GM19467 (cell line): ENCODE measurements around the gene CBLN3.
"Not testable (repeated sequence)": the region's sequence is repeated elsewhere in the genome, so short reads cannot be mapped to it uniquely, and the experiment has no call there.

Source experiments
- ATAC-seq: cut with Tn5 transposase; IDR thresholded peaks from one replicate; pipeline ENCODE4 v1.9.1; 2021; ENCODE audit warnings: mild to moderate bottlenecking, moderate library complexity; ENCODE audit not compliant: unreplicated experiment

CBLN3 gene

DNA sequence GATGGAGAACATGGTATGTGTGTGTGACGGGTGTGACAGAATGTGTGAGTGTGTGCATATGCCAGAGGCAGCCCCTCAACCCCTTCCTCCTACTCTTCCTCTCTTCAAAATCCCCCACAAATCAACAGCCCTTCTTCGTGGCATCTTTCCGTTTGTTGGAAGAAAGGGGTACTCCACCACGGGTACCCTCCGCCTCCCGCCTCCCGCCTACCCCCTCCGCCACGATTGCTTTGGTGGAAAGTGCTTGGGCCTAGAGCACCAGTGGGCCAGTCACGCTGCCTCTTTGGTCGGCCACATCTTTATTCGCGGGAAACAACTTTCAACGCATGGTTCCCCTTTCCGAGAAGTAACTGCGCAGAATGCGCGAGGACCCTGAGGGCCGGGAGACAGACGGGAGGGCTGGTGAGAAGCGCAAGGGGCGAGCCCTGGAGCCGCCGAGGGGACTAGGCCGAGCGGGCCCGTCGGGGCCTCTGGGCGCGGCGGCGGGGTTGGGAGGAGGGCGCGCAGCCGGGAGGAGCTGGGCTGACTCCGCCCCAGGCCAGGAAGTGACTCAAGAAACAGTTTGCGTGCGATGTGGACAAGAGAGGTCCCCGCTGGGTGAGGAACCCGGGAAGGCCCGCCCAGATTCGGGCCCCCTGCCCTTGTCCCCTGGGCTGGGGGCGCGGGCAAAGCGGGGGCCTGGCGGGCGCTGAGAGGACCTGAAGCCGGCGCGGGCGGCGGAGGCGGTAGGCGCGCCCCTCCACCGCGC is at the start of gene CBLN3, which contains the start of gene KHNYN:
CBLN3 (minus strand) TSS at position 274 of the 748 bp plus-strand sequence. CDS start 614 bp downstream, outside the sequence.
KHNYN (plus strand) TSS at position 560 of the 748 bp plus-strand sequence. CDS start 777 bp downstream, outside the sequence.
- ATAC-seq, result peak; percentile 81

DNA sequence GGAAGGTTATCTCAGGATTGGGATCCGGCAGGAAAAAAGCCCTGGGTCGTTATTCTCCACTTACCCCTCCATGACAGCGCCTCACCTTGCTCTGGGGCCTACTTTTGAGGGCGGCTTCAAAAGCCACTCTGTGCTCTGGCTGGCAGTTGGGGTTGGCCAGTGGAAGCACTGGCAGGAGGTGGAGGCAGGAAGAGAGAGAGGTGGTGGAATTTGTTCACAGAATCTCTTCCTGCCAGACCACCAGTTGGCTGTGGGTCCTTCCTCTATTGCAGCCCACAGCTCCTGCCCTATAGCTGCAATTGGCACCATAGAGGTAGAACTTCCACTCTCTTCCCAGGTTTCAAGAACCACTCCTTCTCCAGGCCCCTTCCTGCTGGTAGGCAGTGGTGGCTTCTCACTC is 45.8 kb upstream of the CBLN3 start:
- no peak for ATAC-seq

- ATAC-seq, result no peak
Measured at GRCh38 chr14:24473211-24473610, 43.7 kb upstream of the CBLN3 start.

DNA sequence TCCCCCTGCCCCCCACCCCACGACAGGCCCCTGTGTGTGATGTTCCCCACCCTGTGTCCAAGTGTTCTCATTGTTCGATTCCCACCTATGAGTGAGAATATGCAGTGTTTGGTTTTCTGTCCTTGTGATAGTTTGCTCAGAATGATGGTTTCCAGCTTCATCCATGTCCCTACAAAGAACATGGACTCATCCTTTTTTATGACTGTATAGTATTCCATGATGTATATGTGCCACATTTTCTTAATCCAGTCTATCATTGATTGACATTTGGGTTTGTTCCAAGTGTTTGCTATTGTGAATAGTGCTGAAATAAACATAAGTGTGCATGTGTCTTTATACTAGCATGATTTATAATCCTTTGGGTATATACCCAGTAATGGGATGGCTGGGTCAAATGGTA is 41.0 kb upstream of the CBLN3 start:
- ATAC-seq, result not testable (repeated sequence)

GRCh38 chr14:24465805-24466204 is 36.3 kb upstream of the CBLN3 start:
- ATAC-seq, result no peak

- ATAC-seq, result no peak
Measured at GRCh38 chr14:24465368-24465767, 35.9 kb upstream of the CBLN3 start.

- no peak for ATAC-seq
Measured at GRCh38 chr14:24463884-24464785, 34.7 kb upstream of the CBLN3 start.

DNA sequence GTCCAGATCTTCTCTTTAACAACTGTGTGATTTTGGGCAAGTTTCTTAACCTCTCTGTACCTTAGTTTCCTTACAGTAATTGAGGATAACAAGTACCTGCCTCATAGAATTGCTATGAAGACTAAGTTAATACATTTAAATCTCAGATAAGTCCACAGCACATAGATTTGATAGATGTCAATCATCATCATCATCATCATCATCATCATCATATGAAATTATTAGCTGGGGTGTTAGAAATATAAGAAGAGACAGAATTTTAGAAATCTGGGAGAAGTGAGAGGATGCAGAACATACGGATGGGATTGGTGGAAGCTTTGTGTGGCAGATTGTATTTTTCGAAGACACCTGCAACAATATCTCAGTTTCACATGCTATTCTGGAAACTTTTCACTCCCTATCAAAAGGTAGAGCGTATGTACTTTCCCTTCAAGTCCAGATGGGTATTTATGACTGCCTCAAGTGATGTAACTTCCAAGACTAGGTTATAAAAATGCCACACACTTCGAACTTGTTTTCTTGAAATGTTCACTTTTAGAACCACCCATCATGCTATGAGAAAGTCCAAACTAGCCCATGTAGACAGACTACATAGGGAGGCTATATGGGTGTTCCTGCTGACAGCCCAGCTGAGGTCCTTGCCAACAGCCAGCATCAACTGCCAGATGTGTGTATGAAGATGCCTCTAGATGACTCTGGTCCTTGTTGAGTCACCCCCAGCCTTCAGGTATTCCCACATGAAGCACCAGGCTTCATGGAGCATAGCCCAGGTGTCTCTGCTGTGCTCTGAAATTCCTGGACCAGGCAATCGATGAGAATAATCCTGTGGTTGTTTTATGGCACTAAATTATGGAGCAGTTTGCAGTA is 33.8 kb upstream of the CBLN3 start:
- no peak for ATAC-seq

GRCh38 chr14:24461336-24461735 is 31.9 kb upstream of the CBLN3 start:
- no peak for ATAC-seq

DNA sequence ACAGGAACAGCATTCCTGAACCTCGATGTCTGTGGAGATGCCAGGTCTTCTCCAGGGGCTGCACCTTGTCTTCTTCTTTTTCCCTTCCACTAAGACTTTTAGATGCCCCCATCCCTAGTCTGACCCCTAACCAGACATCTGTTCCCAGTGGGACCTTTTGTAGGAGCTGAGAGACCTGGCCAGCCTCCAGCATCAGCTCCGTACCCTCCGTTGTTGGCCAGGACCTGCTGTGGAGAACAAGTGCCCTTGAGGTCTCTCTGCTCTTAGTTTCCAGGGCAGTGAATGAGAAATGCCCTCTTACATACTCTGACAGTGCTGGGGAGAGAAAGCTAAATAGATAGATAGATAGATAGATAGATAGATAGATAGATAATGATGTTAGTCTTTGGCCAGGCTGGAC is 29.9 kb upstream of the CBLN3 start:
- no peak for ATAC-seq

- no peak for ATAC-seq
Measured at GRCh38 chr14:24458736-24459135, 29.3 kb upstream of the CBLN3 start.

DNA sequence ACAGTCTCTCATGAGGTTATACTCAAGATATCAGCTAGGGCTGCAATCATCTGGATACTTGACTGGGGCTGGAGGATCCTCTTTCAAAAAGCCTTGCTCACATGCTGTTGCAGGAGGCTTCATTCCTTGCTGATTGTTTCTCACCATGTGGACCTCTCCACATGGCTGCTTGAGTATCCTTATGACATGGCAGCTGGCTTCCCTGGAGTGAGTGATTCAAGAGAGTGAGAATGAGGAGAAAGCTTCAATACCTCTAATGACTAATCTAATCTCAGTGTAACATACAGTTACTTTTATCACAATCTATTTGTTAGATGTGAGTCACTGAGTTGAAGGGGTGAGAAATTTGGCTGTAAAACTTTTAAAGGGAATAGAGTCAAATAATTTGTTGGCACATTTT is 27.5 kb upstream of the CBLN3 start:
- ATAC-seq, result no peak

GRCh38 chr14:24450828-24451227 is 21.4 kb upstream of the CBLN3 start:
- not testable (repeated sequence) for ATAC-seq

- no peak for ATAC-seq
Measured at GRCh38 chr14:24443053-24443665, 13.7 kb upstream of the CBLN3 start.

- peak; percentile 90 for ATAC-seq
Measured at GRCh38 chr14:24442240-24443052, 13.0 kb upstream of the CBLN3 start, which contains the start of gene SDR39U1. Gene SDR39U1, minus strand, starts transcription at chr14:24442776. Its CDS starts 7 bp downstream, at chr14:24442769.

GRCh38 chr14:24441904-24442239 is 12.4 kb upstream of the CBLN3 start:
- ATAC-seq, result no peak

DNA sequence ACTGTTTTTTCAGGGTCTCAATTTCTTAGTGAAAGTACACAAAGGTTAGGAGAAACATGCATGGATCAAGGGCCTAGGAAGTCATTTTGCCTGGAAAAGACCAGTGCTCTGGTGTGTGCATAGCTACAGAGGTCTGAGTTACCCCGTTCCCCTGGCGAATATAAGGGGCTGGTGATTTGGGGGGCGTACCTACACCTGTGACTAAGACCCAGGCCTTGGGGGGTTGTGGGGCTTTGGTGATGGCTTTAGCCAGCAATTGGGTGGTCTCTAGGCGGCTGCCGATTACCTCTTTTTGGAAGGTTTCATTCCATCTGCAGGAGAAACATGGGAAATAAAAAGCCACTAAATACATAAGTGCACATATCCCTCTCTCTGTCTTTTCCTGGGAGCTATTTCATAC is 12.0 kb upstream of the CBLN3 start:
- ATAC-seq, result no peak

DNA sequence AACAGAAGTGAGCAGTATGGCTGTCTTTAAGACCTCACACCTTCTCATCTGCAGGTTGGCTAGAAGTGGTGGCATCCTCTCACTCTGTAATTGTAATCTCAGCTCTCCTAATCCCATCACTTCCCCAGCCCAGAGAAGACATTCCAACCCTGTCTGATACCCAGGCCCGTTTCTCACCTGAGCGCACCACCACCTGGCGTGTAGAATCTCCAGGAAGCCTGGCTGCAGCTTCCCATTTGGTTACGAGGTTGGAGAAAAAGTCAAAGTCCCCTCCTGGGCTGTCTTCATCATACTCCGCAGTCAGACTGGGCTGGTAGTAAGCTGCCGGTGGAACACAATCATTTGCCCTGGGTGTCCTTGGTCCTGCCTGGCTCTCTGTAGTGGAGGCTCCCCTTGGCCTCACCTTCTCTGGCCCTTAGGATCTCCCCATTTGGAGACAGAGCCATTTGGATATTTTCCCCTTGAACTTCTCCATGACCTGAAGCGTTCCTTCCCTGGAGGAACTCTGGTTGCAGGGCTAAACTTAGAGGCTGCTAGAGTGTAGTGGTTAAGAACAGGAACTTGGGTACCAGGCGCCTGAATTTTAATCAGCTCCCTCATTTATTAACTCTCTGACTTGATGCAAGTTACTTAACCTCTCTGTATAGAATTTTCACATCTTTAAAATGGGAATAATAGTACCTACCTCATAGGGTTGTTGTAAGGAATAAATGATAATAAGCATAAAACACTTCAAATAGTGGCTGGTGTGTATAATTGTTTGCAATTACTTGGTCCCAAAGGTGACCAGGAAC is 11.3 kb upstream of the CBLN3 start:
- no peak for ATAC-seq
